ENCODE measurements around the gene MAN2B1. TPM values are rescaled to one million over a fixed set of nuclear protein-coding genes. Genes with fewer than 3 reads are reported as not detected.

The MAN2B1 gene
- total and polyA plus RNA-seq, 2 of the 8 experiments (the other 6 are each of a cell fraction or from before 2014, with no cell fraction given): 55.3 to 76.3 TPM

- TF ChIP-seq FOSL1 (IDR thresholded peaks at IDR 0.05; ENCODE audit: insufficient read depth, low read depth, low read length): no peak
- no peak for TF ChIP-seq TBP (IDR thresholded peaks at IDR 0.05; ENCODE audit: low read depth, low read length)
- TF ChIP-seq KDM5A (IDR thresholded peaks at IDR 0.05; ENCODE audit: low read length): no peak
- TF ChIP-seq SIX5 (IDR thresholded peaks at IDR 0.05; ENCODE audit: low read depth, low read length): no peak
- TF ChIP-seq RBBP5 (IDR thresholded peaks at IDR 0.05; ENCODE audit: borderline replicate concordance, low read depth, low read length): no peak
Observed at GRCh38 chr19:12597594-12597993, 68.9 kb downstream of the MAN2B1 start (continued).
